Measurements from ENCODE around the gene L1CAM.

Gene L1CAM

GRCh38 chrX:153864101-153864500, 21.9 kb downstream of the L1CAM start:
- Histone ChIP-seq H3K4me2 (ENCODE audit: low read length) (no peak overlapping the region), H3K36me3 (replicated peaks; ENCODE audit: low read depth, low read length) (no peaks in the 10 kb centered on the region), H3K27ac (ENCODE audit: low read length) (no peak overlapping the region), H3K9me3 (ENCODE audit: insufficient read depth, low read length) (no peaks in the 10 kb centered on the region), H2AFZ (ENCODE audit: low read depth, low read length) (no peak overlapping the region), H3K27me3 (ENCODE audit: low read depth, low read length) (no peaks in the 10 kb centered on the region), H3K79me2 (ENCODE audit: low read length) (no peaks in the 10 kb centered on the region), H4K20me1 (ENCODE audit: insufficient read depth, low read length) (no peaks in the 10 kb centered on the region), H3K4me3 (ENCODE audit: low read length) (no peak overlapping the region), H3K9ac (ENCODE audit: low read length) (no peak overlapping the region), H3K4me1 (ENCODE audit: low read length) (no peaks in the 10 kb centered on the region)
- no peak for TF ChIP-seq EZH2phosphoT487 (IDR thresholded peaks at IDR 0.05; ENCODE audit: low read depth)

- Histone ChIP-seq H3K9me3 (ENCODE audit: insufficient read depth, low read length) (no peaks in the 10 kb centered on the region), H3K9ac (ENCODE audit: low read length) (no peak overlapping the region), H3K4me1 (ENCODE audit: low read length) (no peaks in the 10 kb centered on the region), H2AFZ (ENCODE audit: low read depth, low read length) (no peak overlapping the region), H3K36me3 (replicated peaks; ENCODE audit: low read depth, low read length) (no peaks in the 10 kb centered on the region), H4K20me1 (ENCODE audit: insufficient read depth, low read length) (no peaks in the 10 kb centered on the region), H3K4me2 (ENCODE audit: low read length) (no peak overlapping the region), H3K27ac (ENCODE audit: low read length) (no peak overlapping the region), H3K27me3 (ENCODE audit: low read depth, low read length) (no peaks in the 10 kb centered on the region), H3K79me2 (ENCODE audit: low read length) (no peaks in the 10 kb centered on the region), H3K4me3 (ENCODE audit: low read length) (no peak overlapping the region)
- TF ChIP-seq EZH2phosphoT487 (IDR thresholded peaks at IDR 0.05; ENCODE audit: low read depth) = no peak
- TF ChIP-seq CTCF (IDR thresholded peaks at IDR 0.05; ENCODE audit: low read depth, low read length) = no peak
Measured at GRCh38 chrX:153863251-153863991, 22.6 kb downstream of the L1CAM start.

GRCh38 chrX:153862369-153863250, 23.4 kb downstream of the L1CAM start:
- H3K4me3 ChIP-seq (ENCODE audit: low read length) = no peak overlapping the region
- no peak overlapping the region for H2AFZ ChIP-seq (ENCODE audit: low read depth, low read length)
- H3K9me3 ChIP-seq (ENCODE audit: insufficient read depth, low read length) = no peaks in the 10 kb centered on the region
- H3K4me2 ChIP-seq (ENCODE audit: low read length) = no peak overlapping the region
- H3K27ac ChIP-seq (ENCODE audit: low read length) = no peak overlapping the region
- no peaks in the 10 kb centered on the region for H3K4me1 ChIP-seq (ENCODE audit: low read length)
- H3K27me3 ChIP-seq (ENCODE audit: low read depth, low read length) = no peaks in the 10 kb centered on the region
- no peaks in the 10 kb centered on the region for H4K20me1 ChIP-seq (ENCODE audit: insufficient read depth, low read length)
- H3K79me2 ChIP-seq (ENCODE audit: low read length) = no peaks in the 10 kb centered on the region
- no peaks in the 10 kb centered on the region for H3K36me3 ChIP-seq (replicated peaks; ENCODE audit: low read depth, low read length)
- H3K9ac ChIP-seq (ENCODE audit: low read length) = no peak overlapping the region
- TF ChIP-seq EZH2phosphoT487 (IDR thresholded peaks at IDR 0.05; ENCODE audit: low read depth) (no peak), CTCF (IDR thresholded peaks at IDR 0.05; ENCODE audit: low read depth, low read length) (no peak)

- Histone ChIP-seq H3K4me2 (ENCODE audit: low read length) (no peak overlapping the region), H3K27me3 (ENCODE audit: low read depth, low read length) (no peaks in the 10 kb centered on the region), H3K36me3 (replicated peaks; ENCODE audit: low read depth, low read length) (no peaks in the 10 kb centered on the region), H3K9me3 (ENCODE audit: insufficient read depth, low read length) (no peaks in the 10 kb centered on the region), H3K27ac (ENCODE audit: low read length) (no peak overlapping the region), H4K20me1 (ENCODE audit: insufficient read depth, low read length) (no peaks in the 10 kb centered on the region), H3K4me3 (ENCODE audit: low read length) (no peak overlapping the region), H3K79me2 (ENCODE audit: low read length) (no peaks in the 10 kb centered on the region), H3K9ac (ENCODE audit: low read length) (no peak overlapping the region), H3K4me1 (ENCODE audit: low read length) (no peaks in the 10 kb centered on the region), H2AFZ (ENCODE audit: low read depth, low read length) (no peak overlapping the region)
- TF ChIP-seq CTCF (IDR thresholded peaks at IDR 0.05; ENCODE audit: low read depth, low read length) (no peak), EZH2phosphoT487 (IDR thresholded peaks at IDR 0.05; ENCODE audit: low read depth) (no peak)
Measured at GRCh38 chrX:153861733-153862310, 24.2 kb downstream of the L1CAM start.
